ENCODE results near the gene EGLN3.

GRCh38 chr14:33902363-33902762 lies 48.5 kb downstream of the EGLN3 start:
- TF ChIP-seq GATA2 (IDR thresholded peaks at IDR 0.05; ENCODE audit: low read depth, low read length) (no peak), GATA3 (IDR thresholded peaks at IDR 0.05; ENCODE audit: low read depth, low read length) (no peak)

All from SH-SY5Y (cell line).